GM19025 (cell line): ENCODE results near the gene ANKRD26.
"Not testable (repeated sequence)": the region's sequence is repeated elsewhere in the genome, so short reads cannot be mapped to it uniquely, and the experiment has no call there.

Experiments
- ATAC-seq: cut with Tn5 transposase; IDR thresholded peaks from one replicate; pipeline ENCODE4 v1.9.1; 2021; ENCODE audit warnings: mild to moderate bottlenecking, low read depth, moderate library complexity; ENCODE audit not compliant: unreplicated experiment

Gene ANKRD26

GRCh38 chr10:27099916-27100812 is at the start of gene ANKRD26:
Gene ANKRD26, minus strand, starts transcription at chr10:27100494. Its CDS starts 168 bp downstream, at chr10:27100326.
- peak; percentile 77 for ATAC-seq

- ATAC-seq = no peak
Measured at GRCh38 chr10:27147701-27148100, 47.4 kb upstream of the ANKRD26 start.

- no peak for ATAC-seq
Measured at GRCh38 chr10:27145937-27146336, 45.6 kb upstream of the ANKRD26 start.

GRCh38 chr10:27143686-27144085 is 43.4 kb upstream of the ANKRD26 start:
- no peak for ATAC-seq

- no peak for ATAC-seq
Measured at GRCh38 chr10:27138277-27138676, 38.0 kb upstream of the ANKRD26 start.

- no peak for ATAC-seq
Measured at GRCh38 chr10:27134371-27134770, 34.1 kb upstream of the ANKRD26 start.

GRCh38 chr10:27108165-27108564 is 7.9 kb upstream of the ANKRD26 start:
- no peak for ATAC-seq

GRCh38 chr10:27104919-27105318 is 4.6 kb upstream of the ANKRD26 start:
- ATAC-seq = no peak

- no peak for ATAC-seq
Measured at GRCh38 chr10:27100813-27101347, 586 bp upstream of the ANKRD26 start.

GRCh38 chr10:27099448-27099847 is 846 bp downstream of the ANKRD26 start:
- ATAC-seq = no peak

GRCh38 chr10:27088119-27089044 is 11.9 kb downstream of the ANKRD26 start:
- no peak for ATAC-seq

- no peak for ATAC-seq
Measured at GRCh38 chr10:27072436-27073114, 27.7 kb downstream of the ANKRD26 start.

GRCh38 chr10:27068217-27068891 is 31.9 kb downstream of the ANKRD26 start:
- ATAC-seq = no peak

GRCh38 chr10:27065084-27065483 is 35.2 kb downstream of the ANKRD26 start:
- ATAC-seq = no peak

- ATAC-seq = no peak
Measured at GRCh38 chr10:27052656-27053055, 47.6 kb downstream of the ANKRD26 start.

- ATAC-seq = not testable (repeated sequence)
Measured at GRCh38 chr10:27045247-27045646, 55.0 kb downstream of the ANKRD26 start.

- ATAC-seq = no peak
Measured at GRCh38 chr10:27041196-27041595, 59.1 kb downstream of the ANKRD26 start.

- ATAC-seq = no peak
Measured at GRCh38 chr10:27038168-27038567, 62.1 kb downstream of the ANKRD26 start.

GRCh38 chr10:27035163-27035562 is 65.1 kb downstream of the ANKRD26 start:
- no peak for ATAC-seq

GRCh38 chr10:27030060-27030459 is 70.2 kb downstream of the ANKRD26 start:
- no peak for ATAC-seq
